GM19035 (cell line): ENCODE data around the gene PPP1R7.

Experiments
- ATAC-seq: cut with Tn5 transposase; IDR thresholded peaks from one replicate; pipeline ENCODE4 v1.9.1; 2021; ENCODE audit not compliant: unreplicated experiment

Gene PPP1R7

GRCh38 chr2:241118737-241119505, 31.3 kb upstream of the PPP1R7 start:
- no peak for ATAC-seq

GRCh38 chr2:241120440-241120839, 29.8 kb upstream of the PPP1R7 start:
- no peak for ATAC-seq

- ATAC-seq, result no peak
These were observed 29.3 kb upstream of the PPP1R7 start for GRCh38 chr2:241121008-241121407.

- ATAC-seq, result no peak
These were observed 27.8 kb upstream of the PPP1R7 start for GRCh38 chr2:241122376-241123002.

- ATAC-seq, result no peak
These were observed 26.3 kb upstream of the PPP1R7 start for GRCh38 chr2:241123816-241124536.

GRCh38 chr2:241125626-241126025, 24.6 kb upstream of the PPP1R7 start:
- no peak for ATAC-seq

- no peak for ATAC-seq
These were observed 24.1 kb upstream of the PPP1R7 start for GRCh38 chr2:241126201-241126611.

GRCh38 chr2:241126771-241127202, 23.5 kb upstream of the PPP1R7 start:
- no peak for ATAC-seq

GRCh38 chr2:241128266-241128665, 22.0 kb upstream of the PPP1R7 start:
- ATAC-seq, result no peak

- no peak for ATAC-seq
These were observed 21.0 kb upstream of the PPP1R7 start for GRCh38 chr2:241129086-241129871.

- no peak for ATAC-seq
These were observed 20.0 kb upstream of the PPP1R7 start for GRCh38 chr2:241130316-241130715.

- ATAC-seq, result no peak
These were observed 18.7 kb upstream of the PPP1R7 start for GRCh38 chr2:241131531-241131930.

GRCh38 chr2:241132538-241133435, 17.5 kb upstream of the PPP1R7 start:
- no peak for ATAC-seq

GRCh38 chr2:241133436-241133820, 16.8 kb upstream of the PPP1R7 start:
- no peak for ATAC-seq

- no peak for ATAC-seq
These were observed 15.6 kb upstream of the PPP1R7 start for GRCh38 chr2:241134711-241135110.

- ATAC-seq, result no peak
These were observed 14.5 kb upstream of the PPP1R7 start for GRCh38 chr2:241135737-241136136.

- ATAC-seq, result no peak
These were observed 14.1 kb upstream of the PPP1R7 start for GRCh38 chr2:241136191-241136590.

- ATAC-seq, result no peak
These were observed 13.5 kb upstream of the PPP1R7 start for GRCh38 chr2:241136661-241137260.

GRCh38 chr2:241137276-241138190, 12.7 kb upstream of the PPP1R7 start:
- ATAC-seq, result no peak
